ENCODE results near the gene SMAD3.

SMAD3 gene

GRCh38 chr15:67096546-67097294, 31.3 kb downstream of the SMAD3 start:
- DNase-seq (ENCODE audit: low read depth) = no peak

DNA sequence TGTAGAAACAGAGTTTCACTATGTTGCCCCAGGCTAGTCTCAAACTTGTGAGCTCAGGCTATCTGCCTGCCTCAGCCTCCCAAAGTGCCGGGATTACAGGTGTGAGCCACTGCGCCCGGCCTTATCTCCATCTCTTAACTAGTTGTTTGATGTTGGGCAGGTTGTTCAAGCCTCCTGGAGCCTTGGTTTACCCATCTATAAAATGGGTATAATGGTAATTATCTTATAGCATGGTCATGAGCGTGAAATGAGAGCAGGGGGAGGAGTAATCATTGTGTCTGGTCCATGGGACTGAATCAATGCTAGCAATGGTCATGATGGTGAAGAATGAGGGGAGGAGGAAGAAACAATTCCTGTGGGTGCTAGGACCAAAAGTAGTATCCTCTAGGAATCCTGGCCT, 32.0 kb downstream of the SMAD3 start:
- no peak for DNase-seq (ENCODE audit: low read depth)

DNA sequence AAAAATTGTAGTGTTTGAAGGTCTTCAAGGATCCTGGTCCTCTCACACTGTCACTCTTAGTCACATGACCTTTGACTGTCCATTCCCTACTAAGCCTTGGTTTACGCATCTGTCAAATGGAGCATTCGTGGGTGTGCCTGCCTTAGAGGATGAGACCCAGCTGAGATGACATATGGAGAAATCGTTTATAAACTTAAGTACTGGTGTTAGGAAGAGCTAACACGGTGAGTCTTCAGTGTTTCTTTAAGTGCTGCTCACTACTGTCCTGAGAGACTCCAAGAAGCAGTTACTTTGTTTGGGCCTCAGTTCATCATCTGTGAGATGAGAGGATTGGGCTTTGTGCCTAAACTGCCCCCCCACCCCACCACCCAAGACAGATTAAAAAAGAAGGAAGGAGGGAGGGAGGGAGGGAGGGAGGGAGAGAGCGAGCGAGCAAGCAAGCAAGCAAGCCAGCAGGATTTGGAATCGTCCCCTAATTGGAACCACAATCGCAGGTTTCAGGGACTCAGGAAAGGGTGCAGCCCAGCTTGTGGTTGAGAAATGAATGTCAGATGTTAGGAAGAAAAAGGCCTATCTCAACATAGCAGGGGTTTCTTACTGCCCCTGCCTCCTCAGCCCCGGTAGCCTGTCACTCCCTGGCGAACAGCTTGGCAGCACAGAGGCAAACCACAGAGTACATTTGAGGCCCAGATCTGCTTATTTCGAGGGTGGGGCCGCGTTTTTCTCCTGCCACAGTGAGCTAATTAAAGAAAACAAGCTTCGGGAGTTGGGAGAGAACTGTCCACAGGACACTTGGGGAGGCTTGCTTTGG, 32.7 kb downstream of the SMAD3 start:
- no peak for DNase-seq (ENCODE audit: low read depth)

DNA sequence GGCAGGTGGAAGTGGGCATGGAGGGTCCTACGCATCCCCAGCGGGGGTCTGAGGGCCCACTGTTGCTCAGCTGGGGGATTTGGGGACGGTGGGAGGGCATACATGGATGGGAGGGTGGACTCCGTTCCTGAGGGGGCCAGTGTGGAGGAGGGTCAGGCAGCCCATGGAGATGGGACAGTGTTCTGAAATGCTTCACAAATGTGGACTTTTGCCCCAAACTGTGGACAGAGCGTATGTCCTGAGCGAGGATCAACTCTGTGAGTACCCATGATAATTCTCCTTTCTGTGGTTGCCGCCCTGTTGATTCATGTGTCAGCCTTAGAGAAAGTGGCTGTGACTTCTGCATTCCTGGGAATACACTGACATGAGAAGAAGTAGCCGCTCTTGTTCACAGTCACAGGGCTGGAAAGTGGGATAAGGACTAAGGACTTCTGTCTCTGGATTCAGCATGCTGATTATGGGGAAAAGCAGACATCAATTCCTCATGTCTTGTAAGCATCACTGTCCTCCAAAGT, 33.4 kb downstream of the SMAD3 start:
- no peak for DNase-seq (ENCODE audit: low read depth)

DNA sequence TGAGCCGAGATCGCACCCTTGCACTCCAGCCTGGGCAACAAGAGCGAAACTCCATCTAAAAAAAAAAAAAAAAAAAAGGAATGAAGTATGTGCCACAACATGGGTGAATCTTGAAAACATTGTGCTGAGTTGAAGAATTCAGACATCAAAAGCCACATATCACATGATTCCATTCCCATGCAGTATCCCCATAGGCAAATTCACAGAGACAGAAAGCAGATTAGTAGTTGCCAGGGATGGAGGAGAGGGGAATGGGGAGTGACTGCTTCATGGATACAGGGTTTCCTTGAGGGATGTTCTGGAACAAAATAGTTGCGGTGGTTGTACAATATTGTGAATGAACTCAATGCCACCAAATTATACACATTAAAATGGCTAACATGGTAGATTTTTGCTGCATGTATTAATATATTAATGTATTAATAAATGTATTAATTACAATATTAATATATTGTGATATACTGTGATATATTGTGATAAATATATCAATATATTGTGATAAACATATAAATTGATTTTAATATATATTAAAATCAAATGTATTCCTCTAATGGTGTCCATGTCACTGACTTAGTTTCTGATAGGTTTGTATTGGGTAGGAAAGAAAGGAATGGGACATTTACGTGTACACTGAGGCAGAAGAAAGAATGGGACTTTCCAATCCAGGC, 34.9 kb downstream of the SMAD3 start:
- no peak for DNase-seq (ENCODE audit: low read depth)

DNA sequence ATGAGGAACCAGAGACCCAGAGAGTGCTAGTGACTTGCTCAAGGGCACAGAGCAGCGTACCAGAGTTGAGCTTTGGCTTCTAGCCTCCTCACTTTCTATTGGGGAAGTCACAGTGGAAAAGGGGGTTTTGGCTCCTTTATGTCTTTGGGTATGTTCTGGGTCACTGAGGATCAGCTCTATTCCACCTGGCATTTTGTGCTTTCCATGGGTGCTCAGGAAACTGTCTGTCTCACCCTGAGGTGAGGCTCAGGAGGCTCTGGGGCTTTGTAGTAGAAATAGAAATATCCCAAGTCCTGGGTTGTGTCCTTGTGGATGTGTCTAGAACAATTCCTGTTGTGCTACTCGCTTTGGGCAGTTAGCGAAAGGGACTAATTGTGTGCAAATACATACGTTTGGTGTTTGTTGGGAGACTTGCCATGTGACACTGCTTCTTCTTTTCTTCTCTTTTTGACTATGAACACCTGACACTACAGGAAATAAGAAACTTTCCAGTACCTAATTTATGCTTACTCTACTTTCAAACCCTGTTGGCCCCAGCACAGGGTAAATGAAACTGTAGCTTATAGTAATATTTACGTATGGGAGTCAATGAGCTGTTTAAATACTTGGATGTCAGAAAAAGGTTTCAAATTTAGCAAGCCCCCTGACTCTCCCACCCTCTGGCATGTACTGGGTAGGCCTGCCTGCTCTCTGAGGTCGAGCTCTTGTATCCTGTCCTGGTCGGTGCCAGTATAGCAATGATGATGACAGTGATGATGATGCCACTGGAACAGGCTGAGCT, 35.6 kb downstream of the SMAD3 start:
- peak; percentile 34 for DNase-seq (ENCODE audit: low read depth)

- DNase-seq (ENCODE audit: low read depth) = no peak
Observed at GRCh38 chr15:67101911-67102598, 36.7 kb downstream of the SMAD3 start.

GRCh38 chr15:67102599-67102929, 37.2 kb downstream of the SMAD3 start:
- DNase-seq (ENCODE audit: low read depth) = no peak

- no peak for DNase-seq (ENCODE audit: low read depth)
Observed at GRCh38 chr15:67103021-67103420, 37.6 kb downstream of the SMAD3 start.

DNA sequence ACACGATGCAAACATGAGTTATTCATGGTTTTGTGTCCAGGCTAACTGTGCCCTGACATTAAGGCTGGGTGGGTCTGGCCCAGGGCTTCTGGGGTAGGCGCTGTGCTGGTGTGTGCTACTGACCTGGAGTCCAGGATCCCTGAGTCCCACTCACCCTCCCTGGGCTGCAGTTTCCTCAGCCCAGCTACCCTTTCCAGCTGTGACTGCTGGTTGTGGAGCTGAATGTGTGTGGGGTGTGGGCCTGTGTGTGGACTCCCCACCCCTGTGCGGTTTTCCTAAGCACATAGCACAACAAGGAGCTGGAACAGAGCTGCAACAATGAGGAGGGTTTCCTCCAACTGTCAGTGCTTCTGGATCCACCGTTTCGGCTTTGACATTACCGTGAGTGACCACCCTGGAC, 38.0 kb downstream of the SMAD3 start:
- no peak for DNase-seq (ENCODE audit: low read depth)

- no peak for DNase-seq (ENCODE audit: low read depth)
Observed at GRCh38 chr15:67103869-67104268, 38.5 kb downstream of the SMAD3 start.

DNA sequence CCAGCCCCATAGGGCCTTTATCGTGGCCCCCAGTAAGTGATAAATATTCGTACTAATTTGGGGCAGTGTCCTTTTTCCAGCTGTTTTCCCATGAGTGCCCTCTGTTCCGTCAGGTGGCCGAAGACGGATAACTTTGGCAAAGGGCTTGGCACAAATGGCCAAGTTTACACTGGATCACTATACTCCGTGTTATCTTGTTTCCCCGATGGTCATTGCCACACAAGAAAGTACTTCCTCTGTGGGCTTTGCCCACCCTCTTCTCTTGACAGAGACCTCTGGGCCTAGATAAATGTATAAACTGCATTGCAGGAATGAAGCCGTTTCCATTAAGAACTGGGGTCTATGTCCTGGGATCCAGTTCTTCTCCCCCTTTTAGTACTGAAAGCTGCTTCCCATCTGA, 39.1 kb downstream of the SMAD3 start:
- no peak for DNase-seq (ENCODE audit: low read depth)

DNA sequence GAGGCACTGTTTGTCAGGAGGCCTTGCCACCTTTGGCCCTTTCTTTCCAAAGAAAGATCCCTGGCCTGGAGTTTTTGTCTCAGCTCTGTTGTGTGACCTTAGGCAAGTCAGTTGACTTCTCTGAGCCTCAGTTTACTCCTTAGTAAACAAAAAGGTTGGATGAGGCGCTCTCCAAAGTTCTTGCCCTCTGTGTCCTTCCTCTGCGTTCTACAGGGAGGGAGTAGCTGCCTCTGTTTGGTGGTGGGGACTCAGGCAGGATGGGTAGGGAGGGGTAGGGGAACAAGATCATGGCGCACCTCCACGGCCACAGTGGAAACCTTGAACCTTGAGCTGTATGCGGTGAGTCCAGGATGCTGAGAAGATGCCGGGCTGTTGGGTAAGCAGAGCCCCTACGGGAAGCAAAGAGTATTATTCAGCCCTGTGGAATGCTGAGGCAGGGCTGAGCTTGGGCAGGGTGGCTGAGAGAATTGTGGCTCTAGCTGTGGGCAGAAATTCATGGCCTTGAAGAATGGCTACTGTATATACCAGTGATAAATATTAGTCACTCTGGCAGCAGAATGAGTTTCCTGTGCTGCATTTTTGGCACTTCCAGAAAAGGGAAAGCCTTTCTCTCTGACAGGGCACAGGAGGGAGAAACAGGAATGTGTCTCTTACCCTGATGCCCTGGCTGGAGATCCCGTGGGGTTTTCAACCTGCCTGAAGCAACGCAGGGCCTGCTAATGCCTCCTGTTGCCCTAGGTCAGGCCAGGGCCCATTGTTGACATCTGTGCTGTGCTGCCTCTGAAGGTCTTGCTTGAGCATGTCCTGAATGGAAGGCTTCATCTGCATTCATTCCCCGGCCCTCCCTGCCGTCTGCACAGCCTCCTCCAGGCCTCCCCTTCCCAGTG, 39.9 kb downstream of the SMAD3 start:
- no peak for DNase-seq (ENCODE audit: low read depth)

- DNase-seq (ENCODE audit: low read depth) = no peak
Observed at GRCh38 chr15:67105991-67106763, 40.8 kb downstream of the SMAD3 start.

GRCh38 chr15:67106764-67107013, 41.3 kb downstream of the SMAD3 start:
- no peak for DNase-seq (ENCODE audit: low read depth)

- DNase-seq (ENCODE audit: low read depth) = no peak
Observed at GRCh38 chr15:67107014-67107812, 41.8 kb downstream of the SMAD3 start.

GRCh38 chr15:67108122-67108961, 42.9 kb downstream of the SMAD3 start:
- DNase-seq (ENCODE audit: low read depth) = no peak

Measured in stimulated activated CD8-positive, alpha-beta memory T cell treated with anti-CD3 and anti-CD28 coated beads, Interleukin-4, amount 100 ng/mL, for 24 hours (primary cell).